Ramos (cell line): ENCODE measurements around the gene HBM.
"Not testable (repeated sequence)": the region's sequence is repeated elsewhere in the genome, so short reads cannot be mapped to it uniquely, and the experiment has no call there.

Experiments used
- in situ Hi-C: fragments of 300-500 bp; cut with MboI; formaldehyde crosslinking; loops from one replicate; pipeline ENCODE4 v1.14.3; 2022; ENCODE audit warnings: low sequenced_read_pairs; ENCODE audit not compliant: unreplicated experiment

The HBM gene, protein sequence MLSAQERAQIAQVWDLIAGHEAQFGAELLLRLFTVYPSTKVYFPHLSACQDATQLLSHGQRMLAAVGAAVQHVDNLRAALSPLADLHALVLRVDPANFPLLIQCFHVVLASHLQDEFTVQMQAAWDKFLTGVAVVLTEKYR

DNA sequence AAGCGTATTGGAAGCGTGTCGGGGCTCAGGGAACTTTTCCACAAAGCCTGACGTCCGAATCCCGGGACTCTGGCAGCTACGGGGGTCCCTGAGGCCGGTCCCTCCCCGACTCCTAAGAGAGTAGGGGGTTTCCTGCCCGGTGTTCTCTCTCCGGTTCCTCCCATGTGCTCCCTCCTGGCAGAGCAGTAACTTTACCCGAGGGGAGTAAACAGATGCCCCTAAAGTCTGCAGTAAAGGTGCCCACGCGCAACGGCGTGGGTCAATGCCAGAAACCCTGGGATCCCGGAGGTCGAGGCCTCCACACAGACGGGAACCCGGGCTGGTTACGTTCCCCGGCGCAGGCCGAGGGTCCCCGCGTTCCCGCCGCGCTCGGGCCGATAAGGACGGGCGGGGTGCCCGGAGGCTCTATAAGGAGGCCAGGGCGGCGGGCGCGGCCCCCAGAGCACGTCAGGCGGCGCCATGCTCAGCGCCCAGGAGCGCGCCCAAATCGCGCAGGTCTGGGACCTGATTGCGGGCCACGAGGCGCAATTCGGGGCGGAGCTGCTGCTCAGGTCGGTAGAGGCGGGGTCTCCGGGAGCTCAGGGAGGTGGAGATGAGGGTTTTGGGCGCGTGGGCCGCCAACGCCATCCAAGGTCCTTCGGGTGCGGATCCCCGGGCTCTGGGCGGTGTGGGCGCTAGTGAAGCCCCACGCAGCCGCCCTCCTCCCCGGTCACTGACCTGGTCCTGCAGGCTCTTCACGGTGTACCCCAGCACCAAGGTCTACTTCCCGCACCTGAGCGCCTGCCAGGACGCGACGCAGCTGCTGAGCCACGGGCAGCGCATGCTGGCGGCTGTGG, at the start of gene HBM:
HBM (plus strand) TSS at position 440 of the 836 bp plus-strand sequence; CDS start at position 460, 20 bp downstream.
- in situ Hi-C loops = no loop called here

DNA sequence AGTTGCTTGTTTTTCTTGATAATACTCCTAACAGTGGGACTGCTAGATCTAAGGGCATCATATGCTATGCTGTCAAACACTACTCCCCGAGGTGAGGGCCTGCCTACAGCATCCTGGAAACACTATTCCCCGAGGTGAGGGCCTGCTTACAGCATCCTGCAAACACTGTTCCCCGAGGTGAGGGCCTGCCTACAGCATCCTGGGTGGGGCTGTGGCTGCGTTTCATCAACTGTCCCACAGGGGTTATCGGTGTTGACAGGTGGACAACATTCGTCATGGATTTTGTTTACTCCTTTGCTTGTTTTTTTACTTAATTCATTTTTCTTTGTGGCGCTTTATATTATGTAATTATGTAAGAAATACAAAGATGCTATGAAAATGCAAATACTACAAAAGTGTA, 49.8 kb upstream of the HBM start:
- in situ Hi-C loops = no loop called here

DNA sequence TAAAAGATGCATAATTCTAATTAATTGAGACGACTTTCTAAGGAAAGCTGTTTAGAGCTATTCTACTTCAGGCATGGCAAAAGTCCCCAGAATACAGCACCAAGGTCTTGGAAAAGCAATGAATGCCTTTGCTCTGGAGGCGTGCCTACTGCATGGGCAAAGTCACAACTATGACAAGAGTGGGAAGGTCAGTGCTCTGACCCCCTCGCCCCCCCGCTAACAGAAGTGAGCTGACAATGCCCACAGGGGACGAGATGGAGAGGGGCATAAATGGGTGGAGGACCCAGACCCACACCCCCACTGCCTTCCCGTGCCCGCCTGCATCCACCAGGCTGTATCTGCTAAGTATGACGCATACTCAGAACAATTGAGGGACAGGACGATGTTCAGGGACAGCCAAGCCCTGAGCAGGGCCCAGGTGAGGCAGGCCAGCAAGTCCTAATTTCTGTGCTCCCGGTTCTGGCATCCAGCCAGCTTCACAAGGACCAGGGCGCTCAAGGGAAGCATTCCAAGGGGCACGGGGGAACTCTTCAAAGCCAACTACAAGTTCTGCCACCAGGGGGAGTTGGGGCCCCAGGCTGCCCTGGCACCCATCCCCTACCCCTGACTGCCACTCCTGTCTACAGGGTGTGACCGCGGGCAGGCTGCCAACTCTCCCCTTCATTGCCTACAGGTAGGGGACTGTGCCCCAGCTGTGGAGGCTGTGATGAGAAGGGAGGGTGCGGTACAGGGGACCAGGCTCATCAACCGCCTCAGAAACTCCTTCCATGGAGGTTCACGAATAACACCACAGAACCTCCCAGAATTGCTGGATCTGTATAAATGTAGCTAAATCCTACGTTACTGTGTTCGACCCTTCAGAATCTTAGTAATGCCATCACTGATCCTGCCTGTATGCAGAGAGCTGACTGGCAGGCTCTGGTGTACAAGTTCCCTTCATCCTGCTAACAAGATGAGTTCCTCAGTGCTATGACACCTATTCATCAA, 48.1 kb upstream of the HBM start:
- in situ Hi-C loops = no loop called here

DNA sequence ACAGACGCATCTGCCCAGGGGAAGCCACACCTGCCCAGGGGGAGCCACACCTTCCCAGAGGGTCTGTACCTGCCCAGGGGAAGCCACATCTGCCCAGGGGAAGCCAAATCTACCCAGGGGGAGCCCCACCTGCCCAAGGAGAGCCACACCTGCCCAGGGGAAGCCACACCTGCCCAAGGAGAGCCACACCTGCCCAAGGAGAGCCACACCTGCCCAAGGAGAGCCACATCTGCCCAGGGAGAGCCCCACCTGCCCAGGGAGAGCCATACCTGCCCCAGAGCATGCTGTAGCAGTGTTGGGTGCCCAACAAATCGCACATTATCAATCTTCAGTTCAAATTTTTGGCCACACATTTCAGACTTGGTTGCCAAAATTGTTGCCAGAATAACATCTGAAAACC, 46.9 kb upstream of the HBM start:
- in situ Hi-C loops = no loop called here

DNA sequence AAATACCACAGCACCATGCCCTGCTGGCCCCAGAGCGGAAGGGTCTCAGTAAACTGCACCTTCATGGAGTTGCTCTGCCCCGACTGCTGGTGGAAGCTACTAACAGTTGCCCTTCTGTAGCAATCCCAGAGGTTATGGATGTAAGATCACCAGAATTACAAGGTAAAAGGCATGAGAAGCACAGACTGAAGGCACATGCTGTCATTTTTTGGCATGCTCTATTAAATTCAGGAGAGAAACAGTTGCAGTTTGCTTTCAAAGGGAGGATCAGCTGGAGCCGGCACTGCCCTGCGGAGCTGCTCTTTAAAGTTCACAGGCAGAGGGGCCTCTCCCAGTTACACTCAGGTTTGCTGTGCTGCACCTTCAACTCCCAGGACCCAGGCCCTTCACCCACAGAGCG, 46.5 kb upstream of the HBM start:
- in situ Hi-C loops = no loop called here

DNA sequence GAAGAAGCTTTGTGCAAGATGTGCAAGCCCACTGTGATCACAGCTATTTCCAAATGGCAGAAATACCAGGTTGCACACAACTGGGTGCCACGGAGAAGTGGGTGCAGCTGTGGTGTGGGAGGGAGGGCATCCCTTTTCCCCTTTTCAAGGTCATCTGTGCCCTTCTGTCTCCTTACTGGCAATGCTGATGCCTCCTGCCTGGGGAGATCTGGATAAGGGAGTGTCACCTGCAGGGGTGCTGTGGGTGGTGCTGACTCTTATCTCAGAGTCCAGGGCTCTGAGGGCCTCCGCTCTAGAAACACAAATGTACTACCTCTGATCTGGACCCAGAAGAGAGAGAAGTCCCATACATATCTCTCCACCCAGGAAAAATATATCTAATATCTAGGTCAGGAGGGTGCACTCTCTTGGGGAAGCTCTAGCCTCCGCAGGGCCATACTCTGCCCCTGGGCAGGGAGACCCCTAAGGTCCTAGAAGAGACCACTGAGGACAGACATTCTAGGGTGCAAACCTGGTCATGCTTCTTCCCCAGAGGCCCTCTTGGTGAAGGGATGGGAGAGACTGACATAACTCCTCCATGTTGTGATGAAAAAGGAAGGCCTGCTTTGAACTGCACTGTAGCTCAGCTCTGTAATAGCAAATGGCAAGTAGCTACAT, 45.8 kb upstream of the HBM start:
- in situ Hi-C loops = no loop called here

DNA sequence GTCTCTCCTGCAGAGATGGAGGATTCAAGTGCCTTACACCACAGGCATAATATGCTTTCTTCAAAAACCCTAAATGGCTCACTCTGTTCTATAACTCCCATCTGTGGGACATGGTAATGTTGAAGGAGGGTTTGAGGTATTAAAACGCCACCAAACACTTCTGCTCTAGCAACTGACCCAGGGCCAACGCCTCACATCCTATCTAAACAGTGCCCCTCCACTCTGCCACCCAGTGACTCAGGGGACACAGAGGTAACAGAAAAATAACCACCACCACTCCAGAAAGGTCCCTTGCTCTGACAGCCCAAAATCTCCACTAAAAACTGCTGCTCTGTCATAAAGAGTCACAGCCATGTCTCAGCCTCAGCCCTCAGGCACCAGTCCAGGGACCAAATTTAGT, 45.0 kb upstream of the HBM start:
- in situ Hi-C loops = no loop called here

DNA sequence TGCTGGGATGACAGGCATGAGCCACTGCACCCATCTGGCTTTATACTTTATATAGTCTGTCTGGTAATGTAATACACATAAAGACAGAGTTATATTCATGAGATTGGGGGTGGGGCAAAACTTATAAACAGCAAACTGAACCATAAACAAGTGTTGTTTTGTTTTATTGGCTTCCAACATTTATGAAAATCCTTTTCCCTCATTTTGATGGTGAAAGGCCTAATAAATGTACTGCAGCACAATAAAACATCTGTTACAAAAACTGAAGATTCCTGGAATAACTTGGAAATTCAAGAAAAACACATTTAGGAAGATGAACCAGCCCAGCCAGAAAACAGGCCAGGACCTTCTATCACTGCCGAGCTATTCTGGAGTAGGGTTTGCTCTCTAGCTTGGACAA, 43.4 kb upstream of the HBM start:
- in situ Hi-C loops = no loop called here

DNA sequence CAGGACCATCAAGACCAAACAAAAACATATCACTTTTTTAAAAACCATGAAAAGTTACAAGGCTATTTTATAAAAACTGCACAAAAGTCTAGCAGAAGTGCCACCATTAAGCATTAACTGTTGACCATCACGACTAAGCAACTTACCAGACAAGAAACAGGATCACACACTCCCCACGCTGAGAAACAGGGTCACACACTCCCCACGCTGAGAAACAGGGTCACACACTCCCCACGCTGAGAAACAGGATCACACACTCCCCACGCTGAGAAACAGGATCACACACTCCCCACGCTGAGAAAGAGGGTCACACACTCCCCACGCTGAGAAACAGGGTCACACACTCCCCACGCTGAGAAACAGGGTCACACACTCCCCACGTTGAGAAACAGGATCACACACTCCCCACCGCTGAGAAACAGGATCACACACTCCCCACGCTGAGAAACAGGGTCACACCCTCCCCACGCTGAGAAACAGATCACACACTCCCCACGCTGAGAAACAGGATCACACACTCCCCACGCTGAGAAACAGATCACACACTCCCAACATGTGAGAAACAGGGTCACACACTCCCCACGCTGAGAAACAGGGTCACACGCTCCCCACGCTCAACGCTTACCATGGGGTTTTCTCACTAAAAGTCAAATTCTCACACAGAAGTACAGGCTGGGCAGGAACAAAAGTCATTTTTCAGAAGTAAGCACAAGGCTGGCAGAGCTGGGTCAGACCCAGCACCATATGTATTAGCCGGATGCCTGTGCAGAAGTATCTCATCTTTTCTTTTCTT, 42.0 kb upstream of the HBM start:
- in situ Hi-C loops = not testable (repeated sequence)

DNA sequence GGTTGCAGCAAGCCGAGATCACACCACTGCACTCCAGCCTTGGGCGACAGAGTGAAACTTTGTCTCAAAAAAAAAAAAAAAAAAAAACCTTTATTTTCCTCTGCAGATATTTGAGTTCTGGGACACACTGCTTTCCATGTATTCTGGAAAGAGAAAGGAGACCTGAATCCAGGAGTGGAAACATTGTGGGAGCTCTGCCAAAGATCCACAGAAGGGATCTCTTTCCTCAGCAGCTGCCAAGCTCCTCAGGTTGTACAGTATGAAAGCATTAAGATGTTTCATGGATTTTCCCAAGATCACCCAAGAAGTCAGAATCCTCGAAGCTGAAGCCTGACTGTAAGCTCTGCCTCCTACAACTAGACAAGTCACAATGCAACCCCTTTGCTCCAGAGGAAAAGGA, 40.8 kb upstream of the HBM start:
- in situ Hi-C loops = no loop called here

DNA sequence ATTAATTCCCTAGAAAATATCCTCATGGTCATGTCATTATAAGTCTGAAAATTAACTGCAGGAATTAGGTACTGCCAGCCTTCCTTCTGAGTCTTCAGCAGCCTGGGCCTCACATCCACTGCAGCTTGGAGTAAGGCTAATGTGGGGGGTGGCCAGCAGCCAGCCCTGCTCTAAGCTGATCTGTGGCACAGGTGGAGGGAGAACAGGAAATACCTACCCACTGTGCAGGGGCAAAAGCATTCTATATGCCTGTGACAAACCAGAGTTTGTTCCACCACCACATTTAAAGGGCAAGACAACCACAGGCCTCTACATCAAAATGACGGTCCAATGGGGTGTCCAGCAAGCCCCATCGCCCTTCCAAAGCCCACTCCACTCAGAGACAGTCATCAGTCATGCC, 36.7 kb upstream of the HBM start:
- in situ Hi-C loops = no loop called here

DNA sequence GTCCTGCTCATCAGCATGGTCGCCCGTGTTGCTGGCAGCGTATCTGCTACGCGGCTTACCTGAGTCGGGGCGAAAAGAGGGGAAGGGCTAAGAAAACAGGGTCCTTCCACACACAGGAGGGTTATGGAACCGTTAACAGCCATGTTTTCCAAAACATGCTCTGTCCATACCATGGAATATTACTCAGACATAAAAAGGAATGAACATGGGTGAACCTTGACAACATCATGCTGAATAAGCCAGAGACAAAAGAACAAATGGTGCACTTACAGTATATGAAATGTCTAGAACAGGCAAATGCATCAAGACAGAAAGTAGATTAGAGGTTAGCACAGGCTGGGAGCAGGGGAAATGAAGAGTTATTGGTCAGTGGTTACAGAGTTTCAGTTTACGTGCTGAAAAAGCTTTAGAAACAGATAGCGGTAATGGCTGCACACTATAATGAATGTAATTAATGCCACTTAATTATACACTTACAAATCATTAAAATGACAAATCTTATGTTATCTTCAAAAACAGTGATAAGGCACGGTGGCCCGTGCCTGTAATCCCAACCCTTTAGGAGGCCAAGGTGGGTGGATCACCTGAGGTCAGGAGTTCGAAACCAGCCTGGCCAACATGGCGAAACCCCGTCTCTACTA, 35.1 kb upstream of the HBM start:
- in situ Hi-C loops = no loop called here

DNA sequence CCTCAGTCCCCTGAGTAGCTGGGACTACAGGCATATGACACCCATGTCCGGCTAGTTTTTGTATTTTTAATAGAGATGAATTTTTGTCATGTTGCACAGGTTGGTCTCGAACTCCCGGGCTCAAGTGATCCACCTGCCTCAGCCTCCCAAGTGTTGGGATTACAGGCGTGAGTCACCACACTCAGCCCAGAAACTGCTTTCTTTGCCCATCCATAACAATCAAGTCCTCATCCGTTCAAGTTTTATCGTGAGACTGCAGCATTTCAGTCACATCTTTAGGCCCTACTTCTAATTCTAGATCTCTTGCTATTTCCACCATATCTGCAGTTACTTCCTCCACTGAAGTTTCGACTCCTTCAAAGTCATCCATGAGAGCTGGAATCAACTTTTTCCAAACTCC, 33.7 kb upstream of the HBM start:
- in situ Hi-C loops = no loop called here

DNA sequence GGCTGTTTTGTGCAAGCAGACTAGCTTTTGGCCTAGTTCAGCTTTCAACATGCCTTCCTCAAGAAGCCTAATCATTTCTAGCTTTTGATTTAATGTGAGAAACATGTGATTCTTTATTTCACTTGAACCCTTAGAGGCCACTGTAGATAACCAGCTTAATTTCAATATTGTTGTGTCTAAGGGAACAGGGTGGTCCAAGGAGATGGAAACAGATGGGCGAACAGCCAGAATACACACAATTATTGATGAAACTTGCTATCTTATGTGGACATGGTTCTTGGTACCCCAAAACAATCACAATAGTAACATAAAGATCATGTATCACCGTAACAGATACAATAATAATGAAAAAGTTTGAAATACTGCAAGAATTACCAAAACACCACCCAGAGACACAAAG, 32.1 kb upstream of the HBM start:
- in situ Hi-C loops = no loop called here

DNA sequence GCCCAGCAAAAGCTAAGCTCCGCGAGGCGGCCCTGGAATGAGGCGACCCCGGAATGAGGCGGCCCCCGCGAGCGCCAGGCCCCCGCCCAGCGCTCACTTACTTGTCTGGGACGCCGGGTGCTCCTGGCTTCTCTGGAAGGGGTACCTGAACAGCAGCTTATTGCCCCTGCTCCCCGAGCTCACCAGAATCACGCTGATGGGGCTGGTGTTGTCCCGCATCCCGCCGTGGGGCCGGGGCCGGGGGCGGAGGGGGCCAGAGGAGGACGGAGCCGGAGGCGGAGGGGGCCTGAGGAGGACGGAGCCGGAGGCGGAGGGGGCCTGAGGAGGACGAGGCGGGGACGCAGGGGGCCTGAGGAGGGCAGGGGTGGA, 27.7 kb upstream of the HBM start:
- in situ Hi-C loops = no loop called here

DNA sequence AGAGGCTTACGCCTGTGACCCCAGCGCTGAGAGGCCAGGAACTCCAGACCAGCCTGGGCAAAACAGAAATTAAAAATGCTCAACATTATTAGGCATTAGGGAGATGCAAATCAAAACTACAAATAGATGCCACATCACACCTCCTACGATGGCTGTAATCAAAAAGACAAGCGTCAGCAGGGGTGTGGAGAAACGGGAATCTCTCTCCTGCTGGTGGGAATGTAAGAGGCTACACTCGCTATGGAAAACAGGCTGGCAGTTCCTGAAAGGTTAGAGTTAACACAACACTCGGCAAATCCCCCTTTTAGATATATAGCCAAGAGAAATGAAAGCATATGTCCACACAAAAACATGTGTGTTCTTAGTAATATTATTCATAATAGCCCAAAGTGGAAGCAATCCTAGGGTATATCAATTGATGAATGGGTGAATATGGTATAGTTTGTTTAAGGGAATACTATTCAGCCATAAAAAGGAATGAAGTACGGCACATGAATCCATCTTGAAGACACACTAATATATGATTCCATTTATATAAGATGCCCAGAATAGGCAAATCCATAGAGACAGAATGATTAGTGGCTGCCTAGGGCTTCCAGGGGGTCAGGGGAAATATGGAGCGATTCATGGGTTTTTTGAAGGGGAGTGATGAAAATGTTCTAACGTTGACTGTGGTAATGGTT, 25.5 kb upstream of the HBM start:
- in situ Hi-C loops = no loop called here

DNA sequence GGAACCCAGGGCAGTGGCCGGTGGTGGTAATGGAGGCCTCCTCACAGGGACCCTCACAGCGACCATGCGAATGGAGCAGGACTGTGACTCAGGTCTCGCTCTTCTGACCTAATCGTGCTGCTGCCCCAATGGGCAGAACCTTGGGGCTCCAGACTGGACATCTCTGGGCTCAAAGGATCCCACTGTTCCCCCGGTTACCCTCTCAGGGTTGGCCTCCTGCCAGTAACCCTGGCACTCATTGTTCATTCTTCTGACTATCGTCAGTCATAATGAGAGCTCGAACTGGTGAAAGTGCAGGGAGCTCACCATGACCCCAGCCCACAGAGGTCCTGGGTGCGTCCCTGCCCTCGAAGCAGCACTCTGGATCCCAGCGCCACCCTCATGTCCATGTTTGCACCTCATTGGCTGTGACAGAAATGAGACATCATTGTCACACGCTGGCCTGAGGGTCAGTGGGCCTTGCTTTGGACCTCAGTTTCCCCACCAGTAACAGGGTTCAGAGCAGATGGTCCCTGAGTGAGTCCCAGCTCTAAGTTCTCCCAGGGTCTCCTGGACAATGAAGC, 23.3 kb upstream of the HBM start:
- in situ Hi-C loops = no loop called here

DNA sequence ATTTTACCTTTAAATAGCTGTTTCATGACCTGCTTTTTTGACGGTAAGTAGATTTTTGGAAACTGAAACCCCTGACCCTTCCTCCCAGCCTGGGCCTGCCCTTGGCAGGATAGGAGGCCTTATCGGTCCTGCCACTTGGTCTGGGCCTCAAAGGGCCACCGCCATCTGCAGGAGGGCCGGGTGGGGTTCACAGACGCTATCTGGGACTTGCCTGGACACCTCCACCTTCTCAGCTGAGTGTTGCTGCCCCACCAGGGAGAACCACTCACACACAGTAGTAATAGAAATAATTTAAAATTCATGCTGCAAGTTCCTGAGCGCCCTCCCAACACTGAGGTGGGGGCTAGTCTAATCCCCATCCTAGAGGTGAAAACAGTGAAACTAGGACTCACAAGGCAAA, 22.7 kb upstream of the HBM start:
- in situ Hi-C loops = no loop called here
